RCC 7860 (cell line): ENCODE measurements around the gene RAD23A.
A peak's percentile ranks its signal among the peaks of the same experiment; 100 is the strongest.

Source experiments
- DNase-seq: peaks from one replicate; pipeline ENCODE4 v3.0.0-alpha.2; 2015; ENCODE audit warnings: low spot score
- FAIRE-seq: peaks from 2 replicates; lab custom pipeline; 2012; peaks lifted over from hg19 to GRCh38; lab: Jason Lieb, UNC

The RAD23A gene

DNA sequence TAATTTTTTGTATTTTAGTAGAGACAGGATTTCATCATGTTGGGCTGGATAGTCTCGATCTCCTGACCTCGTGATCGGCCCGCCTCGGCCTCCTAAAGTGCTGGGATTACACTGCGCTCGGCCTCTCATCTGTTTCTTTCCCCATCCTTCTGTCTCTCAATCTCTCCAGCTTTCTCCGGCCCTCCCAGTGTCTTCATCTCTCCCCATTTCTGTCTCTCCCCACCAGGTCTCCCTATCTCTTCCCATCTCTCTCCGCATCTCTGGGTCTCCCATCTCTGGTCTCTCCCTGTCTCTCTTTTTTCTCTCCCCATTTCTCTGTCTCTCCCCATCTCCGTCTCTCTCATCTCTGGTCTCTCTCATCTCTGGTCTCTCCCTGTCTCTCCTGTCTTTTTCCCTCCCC lies 37.4 kb downstream of the RAD23A start:
- no peak for FAIRE-seq

DNA sequence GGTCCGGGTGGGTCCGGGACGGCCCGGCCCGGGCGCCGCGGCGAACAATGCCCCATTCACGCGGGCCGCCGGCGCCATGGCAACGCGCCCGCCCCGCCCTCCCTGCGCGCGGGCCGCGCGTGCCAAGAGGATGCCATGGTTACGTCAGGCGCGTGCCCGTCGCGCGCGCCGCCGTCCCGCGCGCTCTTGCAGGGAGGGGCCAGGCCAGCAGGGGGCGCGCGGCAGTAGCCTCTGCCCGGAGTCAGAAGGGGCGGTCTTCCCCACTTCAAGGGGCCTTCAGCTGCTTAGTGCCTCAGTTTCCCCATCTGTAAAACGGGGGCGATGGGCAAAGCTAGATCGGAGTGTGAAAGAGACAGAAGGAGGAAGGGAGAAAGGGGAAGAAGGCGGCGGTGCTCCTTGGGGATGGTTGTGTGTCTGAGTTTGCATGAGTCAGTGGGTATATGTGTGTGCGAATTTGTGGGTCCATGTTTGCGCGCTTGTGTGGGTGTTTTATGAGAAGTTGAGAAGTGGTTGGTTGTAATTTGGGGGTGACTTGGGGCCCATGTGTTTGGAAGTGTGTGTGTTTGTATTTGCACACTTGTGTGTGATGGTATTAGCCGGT lies 38.0 kb downstream of the RAD23A start:
- DNase-seq (peak; percentile 44), FAIRE-seq (no peak)

More for the DNA sequence above, 37.4 kb downstream of the RAD23A start:
- DNase-seq = no peak

DNA sequence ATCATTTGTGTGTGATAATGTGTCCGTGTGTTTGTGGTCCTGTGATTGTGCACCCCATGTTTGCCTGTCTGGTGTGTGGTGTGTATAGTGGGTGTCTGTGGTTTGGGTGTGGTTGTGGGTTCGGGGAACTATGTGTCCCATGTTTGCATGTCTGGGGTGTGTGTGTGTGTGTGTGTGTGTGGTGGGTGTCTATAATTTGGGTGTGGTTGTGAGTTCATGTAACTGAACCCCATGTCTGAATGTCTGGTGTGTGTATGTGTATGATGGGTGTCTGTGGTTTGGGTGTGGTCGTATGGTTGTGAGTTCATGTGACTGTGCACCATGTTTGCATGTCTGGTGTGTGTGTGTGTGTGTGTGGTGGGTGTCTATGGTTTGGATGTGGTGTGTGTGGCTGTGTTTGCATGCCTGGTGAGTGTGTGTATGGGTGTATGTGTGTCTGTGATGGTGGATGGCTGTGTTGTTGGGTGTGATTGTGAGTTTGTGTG lies 38.5 kb downstream of the RAD23A start:
- DNase-seq (no peak), FAIRE-seq (no peak)

DNA sequence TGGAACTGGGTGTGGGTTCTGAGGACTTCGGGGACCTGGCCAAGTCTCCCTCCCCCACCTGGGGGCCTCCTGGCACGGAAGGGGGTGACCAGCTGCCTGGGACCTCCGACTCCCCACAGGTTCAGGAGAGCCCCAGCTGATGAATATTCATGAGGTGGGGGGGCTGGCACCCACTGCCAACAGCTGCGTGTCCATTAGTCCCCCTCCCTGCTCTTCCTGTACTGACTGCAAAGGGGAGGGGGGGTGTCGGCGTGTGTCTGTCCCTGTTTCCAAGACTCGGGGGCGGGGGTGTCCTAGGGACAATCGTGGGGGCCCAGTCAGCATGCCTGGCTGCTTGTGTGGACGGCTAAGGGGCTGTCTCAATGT lies 39.0 kb downstream of the RAD23A start:
- DNase-seq = no peak
- FAIRE-seq = no peak

DNA sequence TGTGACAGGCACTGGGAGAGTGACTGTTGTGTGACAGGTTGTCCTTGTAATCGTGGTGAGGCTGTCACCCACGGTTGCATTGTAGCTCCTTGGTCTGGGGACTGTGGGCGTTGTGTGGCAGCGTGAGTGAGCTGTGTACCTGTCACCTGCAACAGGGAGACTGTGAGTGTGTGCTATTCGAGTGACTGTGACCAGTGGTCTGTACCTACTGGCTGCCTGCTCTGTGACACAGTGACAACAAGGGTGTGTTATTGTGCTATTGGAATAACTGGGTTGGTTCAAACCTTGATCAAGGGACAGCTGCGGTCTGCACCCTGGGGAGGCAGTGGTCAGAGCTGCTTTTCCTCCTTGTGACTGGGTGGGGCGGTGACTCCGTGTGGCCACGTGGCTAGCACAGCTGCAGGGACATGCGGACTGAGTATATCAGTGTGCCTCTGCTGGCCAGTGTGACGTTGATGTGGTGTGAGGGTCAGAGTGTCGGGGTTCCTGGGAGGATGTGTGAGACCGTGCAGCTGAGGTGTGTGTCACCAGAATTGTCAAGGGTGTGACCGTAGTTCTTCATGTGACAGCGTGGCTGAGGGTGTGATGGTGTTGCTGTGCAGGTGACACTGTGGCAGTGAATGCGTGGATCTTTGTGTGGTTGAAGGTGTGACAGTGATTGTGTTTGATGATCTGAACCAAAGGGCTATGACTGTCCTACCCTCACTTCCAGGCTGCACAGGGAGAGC lies 39.6 kb downstream of the RAD23A start:
- FAIRE-seq = no peak
- peak; percentile 71 for DNase-seq

DNA sequence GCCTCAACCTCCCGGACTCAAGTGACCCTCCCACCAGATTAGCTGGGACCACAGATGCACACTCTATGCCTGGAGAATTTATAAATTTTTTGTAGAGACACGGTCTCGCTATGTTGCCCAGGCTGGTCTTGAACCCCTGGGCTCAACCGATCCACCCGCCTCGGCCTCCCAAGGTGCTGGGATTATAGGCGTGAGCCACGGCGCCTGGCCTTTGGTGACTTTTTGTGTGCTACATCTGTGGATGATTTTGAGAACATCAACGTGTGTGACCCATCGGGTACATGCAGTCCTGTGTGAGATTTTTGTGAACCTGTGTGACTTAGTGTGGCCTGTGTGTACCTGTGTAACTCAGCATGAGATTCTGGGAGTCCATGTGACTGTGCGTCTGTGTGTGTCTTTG lies 41.1 kb downstream of the RAD23A start:
- FAIRE-seq = no peak
- no peak for DNase-seq

DNA sequence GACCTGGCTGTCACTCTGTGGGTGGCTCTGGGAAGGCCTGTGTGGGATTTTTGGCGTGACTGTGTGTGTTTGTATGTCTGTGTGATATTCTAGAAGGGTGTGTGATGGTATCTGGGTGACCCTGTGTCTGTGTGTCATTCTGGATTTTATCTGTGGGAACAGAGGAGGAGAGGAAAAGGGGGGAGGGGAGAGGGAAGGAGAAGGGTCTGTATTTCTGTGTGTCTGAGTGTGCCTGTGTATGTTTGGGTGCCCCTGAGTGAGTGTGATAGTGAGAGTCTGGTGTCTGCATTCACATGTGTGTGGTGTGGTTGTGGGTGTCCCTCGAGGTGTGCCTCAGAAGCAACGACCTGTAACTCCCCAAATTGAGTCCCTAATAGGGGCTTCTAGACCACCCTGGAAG lies 41.5 kb downstream of the RAD23A start:
- DNase-seq = no peak
- no peak for FAIRE-seq

DNA sequence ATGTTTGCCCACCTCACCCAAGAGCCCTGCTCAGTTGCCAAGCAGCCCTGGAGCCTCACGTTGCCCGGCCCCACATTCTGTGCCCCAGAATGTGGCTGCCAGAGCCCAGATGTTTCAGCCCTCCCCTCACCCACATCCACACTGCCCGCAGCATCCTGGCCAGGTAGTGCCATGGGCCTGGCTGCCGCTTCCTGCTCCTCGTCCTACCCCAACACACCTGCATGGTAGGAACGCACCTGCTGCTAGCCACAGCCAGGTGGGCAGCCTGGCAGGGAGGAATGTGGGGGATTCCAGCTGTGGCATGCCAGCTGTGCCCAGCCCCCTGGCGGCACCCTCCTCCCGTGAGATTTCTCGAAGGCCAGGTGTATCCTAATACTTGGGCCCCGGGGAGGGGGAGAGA lies 42.1 kb downstream of the RAD23A start:
- FAIRE-seq = no peak

DNA sequence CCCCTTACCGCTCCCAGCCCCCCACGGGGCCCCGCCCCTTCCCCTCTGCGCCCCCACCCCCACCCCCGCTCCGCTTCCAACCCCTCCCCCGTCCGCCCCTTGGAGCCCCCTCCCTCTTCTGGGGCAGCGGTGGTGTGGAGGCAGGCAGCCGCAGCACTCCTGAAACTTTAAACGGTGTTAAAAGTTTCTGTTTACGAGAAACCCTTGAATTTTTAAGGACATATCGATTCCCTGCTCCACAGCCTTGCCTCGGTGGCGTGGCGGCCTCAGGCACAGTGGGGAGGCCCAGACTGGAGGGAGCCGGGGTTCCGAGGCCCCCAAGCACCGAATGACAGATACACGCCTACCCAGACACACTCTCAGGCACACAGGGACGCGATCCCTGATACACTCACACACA lies 44.8 kb downstream of the RAD23A start:
- FAIRE-seq (no peak), DNase-seq (no peak)

More for the DNA sequence above, 42.1 kb downstream of the RAD23A start:
- DNase-seq = no peak

DNA sequence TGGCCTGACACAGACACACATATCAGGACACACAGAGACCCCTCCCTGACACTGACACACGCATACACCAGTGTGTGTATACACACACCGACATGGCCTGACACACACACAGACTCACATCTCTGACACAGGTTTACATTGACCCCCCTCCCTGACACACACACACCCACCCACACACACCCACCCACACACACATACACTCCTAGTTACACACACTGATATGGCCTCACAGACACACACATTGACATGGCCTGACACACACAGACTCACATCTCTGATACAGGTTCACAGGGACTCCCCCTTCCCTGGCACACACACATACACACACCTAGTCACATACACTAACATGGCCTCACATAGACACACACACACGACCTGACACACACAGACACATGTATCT lies 45.2 kb downstream of the RAD23A start:
- no peak for DNase-seq
- FAIRE-seq = no peak

DNA sequence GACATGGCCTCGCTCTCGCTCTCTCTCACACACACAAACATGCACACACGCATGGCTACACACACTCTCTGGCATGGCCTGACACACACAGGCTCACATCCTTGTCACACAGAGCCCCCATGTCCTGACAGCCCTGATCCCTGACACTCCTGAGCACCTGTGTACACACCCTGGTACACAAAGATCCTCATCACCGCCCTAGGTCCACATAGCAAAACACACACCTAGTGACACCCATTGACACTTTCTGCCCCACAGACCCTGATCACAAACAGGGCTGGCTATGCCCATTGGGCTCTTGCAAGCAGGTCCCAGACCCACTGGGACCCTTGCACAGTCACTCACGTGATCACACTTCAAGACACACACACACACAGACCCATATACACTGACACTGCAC lies 45.6 kb downstream of the RAD23A start:
- DNase-seq = no peak
- no peak for FAIRE-seq

DNA sequence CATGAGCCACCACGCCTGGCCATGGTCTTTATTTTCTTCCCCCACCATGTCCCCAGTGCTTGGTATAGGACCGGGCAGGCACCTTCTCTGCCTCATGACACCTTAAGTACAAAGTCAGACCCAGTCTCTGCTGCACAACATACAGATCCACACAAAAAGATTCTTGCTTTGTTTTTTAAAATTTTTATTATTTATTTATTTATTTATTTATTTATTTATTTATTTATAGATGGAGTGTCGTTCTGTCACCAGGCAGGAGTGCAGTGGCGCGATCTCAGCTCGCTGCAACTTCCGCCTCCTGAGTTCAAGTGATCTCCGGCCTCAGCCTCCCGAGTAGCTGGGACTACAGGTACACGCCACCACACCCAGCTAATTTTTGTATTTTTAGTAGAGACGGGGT lies 47.1 kb downstream of the RAD23A start:
- FAIRE-seq (no peak), DNase-seq (no peak)

DNA sequence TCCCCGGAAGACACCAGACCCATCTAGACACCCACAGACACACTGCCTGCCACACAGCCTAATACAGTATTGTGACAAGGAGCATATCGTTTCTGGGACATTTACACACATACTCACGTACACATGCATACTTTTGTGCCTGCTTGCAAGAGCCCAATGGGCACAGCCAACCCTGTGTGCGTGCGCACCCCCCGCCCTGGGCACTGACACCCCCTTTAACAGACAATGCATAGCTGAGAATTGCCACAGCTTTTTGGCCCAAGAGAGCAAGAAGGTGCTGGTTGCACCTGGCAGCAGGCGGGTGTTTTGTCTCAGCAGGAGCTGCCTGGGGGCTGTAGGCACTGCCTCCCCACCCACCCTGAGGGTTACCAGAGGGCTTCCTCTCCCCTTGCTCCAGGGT lies 47.9 kb downstream of the RAD23A start:
- DNase-seq = no peak
- FAIRE-seq = no peak

DNA sequence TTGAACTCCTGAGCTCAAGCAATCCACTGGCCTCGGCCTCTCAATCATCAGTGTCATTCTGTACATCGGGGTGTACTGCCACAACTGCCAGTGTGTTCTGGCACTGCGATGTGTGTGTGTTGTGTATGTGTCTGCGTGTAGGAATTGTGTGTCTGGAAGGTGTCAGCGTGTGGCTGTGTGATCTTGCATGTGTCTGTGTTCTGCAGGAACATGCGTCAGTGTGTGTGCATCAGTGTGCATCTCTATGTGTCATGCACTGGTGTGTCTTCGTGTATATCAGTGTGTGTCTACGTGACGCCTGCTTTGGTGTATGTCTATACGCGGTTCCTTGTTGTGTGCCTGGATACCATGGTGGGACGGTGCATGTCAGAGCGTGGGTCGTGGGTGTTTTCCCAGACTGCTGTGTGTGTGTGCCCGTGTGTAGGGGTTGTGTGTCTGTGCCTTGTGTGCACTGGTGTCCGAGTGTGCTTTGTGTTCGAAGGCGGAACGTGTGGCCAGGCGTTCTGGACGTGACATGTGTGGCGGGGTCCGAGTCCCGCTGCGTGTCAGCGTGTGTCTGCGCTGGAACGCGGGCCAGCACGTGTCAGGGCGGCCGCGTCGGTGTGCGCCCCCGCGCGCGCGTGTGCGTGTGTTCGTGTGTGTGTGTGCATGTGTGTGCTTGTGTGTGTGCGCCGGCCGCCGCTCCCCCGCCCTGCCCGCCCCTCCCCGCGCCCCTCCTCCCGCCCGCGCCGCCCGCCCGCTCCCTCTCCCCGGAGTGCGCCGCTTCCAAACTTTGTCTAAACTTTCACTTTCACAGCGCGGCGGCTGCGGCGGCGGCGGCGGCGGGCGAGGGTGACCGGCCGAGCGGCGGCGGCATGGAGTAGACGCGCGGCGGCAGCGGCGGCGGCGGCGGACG lies 49.3 kb downstream of the RAD23A start, which contains the start of gene NFIX:
NFIX (plus strand) TSS at position 775 of the 895 bp plus-strand sequence. CDS start 363 bp downstream, outside the sequence.
- FAIRE-seq (no peak), DNase-seq (peak; percentile 24)

DNA sequence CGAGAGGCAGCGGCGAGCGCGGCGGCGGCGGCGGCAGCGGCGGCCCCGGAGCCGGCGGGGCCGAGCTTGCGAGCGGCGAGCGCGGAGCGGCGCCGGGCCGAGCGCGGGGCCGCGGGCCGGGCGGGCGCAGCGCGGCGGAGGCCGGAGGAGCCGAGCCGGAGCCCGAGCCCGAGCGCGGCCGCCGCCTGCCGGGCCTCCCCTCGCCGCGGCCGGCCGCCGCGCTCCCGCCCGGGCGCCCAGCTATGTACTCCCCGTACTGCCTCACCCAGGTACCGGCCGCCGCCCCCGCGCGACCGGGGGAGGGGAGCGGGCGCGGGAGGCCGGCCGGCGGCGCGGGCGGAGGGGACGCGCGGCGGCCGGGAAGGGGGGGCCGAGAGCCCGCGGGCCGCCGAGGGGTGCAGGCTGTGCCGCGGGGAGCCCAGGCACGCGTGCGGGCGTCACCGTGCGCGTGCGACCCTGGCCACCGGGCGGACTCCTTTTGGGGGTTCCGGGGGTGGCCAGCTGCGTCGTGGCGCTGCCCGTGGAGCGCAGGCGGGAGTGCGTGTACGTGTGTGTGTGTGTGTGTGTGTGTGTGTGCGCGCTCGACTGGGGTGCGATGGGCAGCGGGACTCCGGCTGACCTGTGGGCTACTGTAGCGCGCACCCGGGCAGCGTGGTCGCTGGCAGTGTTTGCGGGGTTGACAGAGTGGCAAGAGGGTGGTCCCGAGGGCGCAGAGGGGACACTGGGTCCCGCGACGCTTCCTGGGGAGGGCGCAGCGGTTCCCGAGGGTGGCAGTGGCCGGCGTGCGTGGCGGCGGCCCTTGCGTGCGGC lies 50.1 kb downstream of the RAD23A start:
- FAIRE-seq (no peak), DNase-seq (no peak)

DNA sequence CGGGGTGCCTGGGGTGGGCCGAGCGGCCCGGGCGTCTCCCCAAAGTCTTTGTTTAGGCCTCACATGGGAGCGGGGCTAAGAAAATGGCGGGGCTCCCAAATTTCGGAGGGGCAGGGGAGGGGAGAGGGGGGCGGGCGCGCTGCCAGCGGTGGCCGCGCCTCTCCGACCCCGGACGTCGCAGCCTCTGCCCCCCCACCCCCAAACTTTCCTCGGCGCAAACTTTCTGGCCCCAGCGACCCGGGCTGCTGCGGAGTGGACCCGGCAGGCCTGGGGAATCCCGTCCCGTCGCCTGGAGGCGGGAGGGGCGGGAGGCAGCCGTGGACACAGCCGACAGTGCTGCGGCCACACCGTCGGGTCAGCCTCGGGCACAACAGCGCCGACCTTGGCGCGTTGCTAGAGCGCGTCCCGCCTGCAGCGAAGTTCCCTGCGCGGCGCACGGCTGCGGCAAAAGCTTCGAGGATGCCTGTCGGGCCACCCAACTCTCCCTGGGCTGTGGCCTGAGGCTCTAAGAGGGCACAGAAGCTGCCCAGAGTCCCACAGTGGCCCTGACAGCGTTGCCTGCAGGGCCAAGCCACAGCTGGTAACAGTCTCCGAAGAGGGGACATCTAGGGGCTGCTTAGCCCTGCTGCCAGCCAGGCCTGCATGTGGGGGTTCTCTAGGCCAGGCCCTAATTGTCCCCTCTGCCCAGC lies 50.9 kb downstream of the RAD23A start:
- DNase-seq (no peak), FAIRE-seq (no peak)

DNA sequence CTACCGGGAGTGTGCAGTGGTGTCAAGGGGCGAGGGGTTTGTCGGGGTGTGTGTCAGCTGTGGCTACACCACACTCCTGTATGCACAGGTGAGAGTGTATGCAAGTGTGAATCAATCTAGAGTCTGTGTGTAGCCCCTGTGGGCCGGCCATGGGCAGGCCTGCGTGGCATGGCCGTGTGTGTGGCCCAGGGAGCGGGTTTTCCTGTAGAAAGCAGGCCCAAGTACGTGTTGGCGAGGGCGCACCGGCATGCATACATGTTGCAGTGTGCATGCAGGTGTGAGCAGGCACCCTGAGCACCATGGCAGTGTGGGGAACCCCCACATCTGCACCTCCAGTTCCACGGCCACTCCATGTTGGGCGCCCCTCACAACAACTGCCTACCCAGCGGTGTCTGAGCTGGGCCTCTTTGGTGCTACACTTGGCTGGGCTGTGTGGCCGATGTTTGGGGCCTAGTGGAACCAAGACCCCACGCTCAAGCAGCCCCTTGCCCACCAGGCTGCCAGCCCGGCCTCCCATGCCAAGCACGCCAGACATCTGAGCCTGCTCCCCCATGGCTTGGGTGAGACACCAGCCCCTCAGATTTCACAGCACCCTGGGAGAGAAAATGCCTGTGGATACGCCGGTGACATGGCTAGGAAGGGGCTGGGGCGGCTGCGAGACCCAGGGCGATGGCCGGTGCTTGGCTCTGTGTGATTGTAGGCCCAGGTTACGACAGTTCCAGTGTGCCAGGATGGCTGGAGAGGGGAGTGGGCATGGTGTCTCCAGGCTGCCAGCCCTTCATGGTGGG lies 51.7 kb downstream of the RAD23A start:
- FAIRE-seq = no peak
- DNase-seq = no peak

DNA sequence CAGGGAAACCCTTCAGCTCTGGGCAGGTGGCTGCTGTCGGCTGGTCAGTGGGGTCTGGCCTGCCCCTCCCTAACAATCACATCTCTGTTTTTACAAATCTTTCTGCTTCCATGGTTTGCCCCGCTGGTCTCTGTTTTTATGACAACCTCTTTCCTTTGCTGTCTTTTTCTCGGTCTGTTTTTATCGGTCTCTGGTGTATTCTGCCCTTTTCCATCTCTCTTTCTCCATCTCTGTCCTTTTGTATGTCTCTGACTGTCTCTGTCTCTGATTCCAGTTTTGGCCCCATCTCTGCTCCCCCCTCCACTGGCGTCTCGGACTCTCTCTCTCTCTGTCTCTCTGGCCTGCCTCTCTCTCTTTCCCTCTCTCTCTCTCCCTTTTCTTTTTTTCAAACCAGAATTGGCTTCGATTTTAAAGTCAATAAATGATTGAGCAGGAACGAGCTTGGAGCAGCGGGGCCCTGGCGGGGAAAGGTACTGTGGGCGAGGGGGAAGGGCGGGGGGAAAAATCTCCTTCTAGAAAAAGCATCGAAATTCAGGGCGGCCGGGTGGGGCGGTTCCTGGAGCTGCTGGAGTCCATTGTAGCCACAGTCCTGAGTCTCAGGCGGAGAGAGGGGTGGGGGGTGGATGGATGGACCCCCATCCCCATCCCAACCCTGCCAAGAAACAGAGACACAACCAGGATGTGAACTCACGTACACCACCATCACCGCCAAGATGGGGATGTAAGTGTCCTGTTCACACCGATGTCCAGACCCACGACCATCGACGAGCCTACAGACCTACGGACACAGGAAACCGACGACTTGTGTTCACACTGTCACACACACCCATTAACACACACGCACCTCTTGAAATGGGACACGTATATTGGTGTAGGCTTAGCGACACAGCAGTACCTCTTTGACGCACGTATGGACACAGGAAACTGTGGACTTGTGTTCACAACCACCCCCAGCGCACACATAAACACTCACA lies 52.6 kb downstream of the RAD23A start:
- no peak for DNase-seq
- no peak for FAIRE-seq
